Neural cell (in vitro differentiated cells): ENCODE data around the gene GNG10.

ENCODE experiments used
- CTCF ChIP-seq: fragments of 450-650 bp; IDR thresholded peaks from 2 replicates; pipeline ENCODE4 v1.5.1; 2014; ENCODE audit warnings: antibody characterized with exemption, mild to moderate bottlenecking, moderate library complexity; ENCODE audit not compliant: poor library complexity, severe bottlenecking
- EP300 ChIP-seq: fragments of 450-650 bp; conservative IDR thresholded peaks from 2 replicates; pipeline ENCODE4 v1.6.1; 2014; ENCODE audit warnings: antibody characterized with exemption, mild to moderate bottlenecking, moderate library complexity; ENCODE audit not compliant: poor library complexity, severe bottlenecking
- EZH2 ChIP-seq: fragments of 200-600, 300-800 bp; shearing (Covaris generic), sonication (generic); IDR thresholded peaks from 2 replicates; pipeline ENCODE4 v1.6.1; 2014; ENCODE audit warnings: antibody characterized with exemption, low read length, borderline replicate concordance, mild to moderate bottlenecking; ENCODE audit not compliant: insufficient read depth, poor library complexity, severe bottlenecking
- MXI1 ChIP-seq: fragments of 450-650 bp; conservative IDR thresholded peaks from 2 replicates; pipeline ENCODE4 v1.6.1; 2014; ENCODE audit warnings: antibody characterized with exemption, mild to moderate bottlenecking; ENCODE audit not compliant: poor library complexity, severe bottlenecking
- RAD21 ChIP-seq: fragments of 450-650 bp; conservative IDR thresholded peaks from 2 replicates; pipeline ENCODE4 v1.6.1; 2014; ENCODE audit warnings: antibody characterized with exemption, mild to moderate bottlenecking, moderate library complexity
- SMC3 ChIP-seq: fragments of 450-650 bp; conservative IDR thresholded peaks from 2 replicates; pipeline ENCODE4 v1.6.1; 2014; ENCODE audit warnings: antibody characterized with exemption, mild to moderate bottlenecking, moderate library complexity; ENCODE audit not compliant: poor library complexity
- TF ChIP-seq, protein P1 (sequence below): IDR thresholded peaks from 2 replicates; pipeline ENCODE4 v1.6.1; 2012; ENCODE audit warnings: borderline replicate concordance

- TF ChIP-seq CTCF, result peak; percentile 22
- TF ChIP-seq, protein P1, sequence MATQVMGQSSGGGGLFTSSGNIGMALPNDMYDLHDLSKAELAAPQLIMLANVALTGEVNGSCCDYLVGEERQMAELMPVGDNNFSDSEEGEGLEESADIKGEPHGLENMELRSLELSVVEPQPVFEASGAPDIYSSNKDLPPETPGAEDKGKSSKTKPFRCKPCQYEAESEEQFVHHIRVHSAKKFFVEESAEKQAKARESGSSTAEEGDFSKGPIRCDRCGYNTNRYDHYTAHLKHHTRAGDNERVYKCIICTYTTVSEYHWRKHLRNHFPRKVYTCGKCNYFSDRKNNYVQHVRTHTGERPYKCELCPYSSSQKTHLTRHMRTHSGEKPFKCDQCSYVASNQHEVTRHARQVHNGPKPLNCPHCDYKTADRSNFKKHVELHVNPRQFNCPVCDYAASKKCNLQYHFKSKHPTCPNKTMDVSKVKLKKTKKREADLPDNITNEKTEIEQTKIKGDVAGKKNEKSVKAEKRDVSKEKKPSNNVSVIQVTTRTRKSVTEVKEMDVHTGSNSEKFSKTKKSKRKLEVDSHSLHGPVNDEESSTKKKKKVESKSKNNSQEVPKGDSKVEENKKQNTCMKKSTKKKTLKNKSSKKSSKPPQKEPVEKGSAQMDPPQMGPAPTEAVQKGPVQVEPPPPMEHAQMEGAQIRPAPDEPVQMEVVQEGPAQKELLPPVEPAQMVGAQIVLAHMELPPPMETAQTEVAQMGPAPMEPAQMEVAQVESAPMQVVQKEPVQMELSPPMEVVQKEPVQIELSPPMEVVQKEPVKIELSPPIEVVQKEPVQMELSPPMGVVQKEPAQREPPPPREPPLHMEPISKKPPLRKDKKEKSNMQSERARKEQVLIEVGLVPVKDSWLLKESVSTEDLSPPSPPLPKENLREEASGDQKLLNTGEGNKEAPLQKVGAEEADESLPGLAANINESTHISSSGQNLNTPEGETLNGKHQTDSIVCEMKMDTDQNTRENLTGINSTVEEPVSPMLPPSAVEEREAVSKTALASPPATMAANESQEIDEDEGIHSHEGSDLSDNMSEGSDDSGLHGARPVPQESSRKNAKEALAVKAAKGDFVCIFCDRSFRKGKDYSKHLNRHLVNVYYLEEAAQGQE, result no peak
- TF ChIP-seq EZH2, result no peak
- no peak for TF ChIP-seq SMC3
- TF ChIP-seq EP300, result no peak
- no peak for TF ChIP-seq MXI1
- no peak for TF ChIP-seq RAD21
Measured at GRCh38 chr9:111621895-111622480, 39.4 kb upstream of the GNG10 start.
